Left ventricle myocardium inferior (tissue), 1 donor: ENCODE measurements around the gene CCDC92. TPM values are rescaled to one million over a fixed set of nuclear protein-coding genes. Genes with fewer than 3 reads are reported as not detected.

Experiments used
- DNase-seq: peaks from one replicate; pipeline ENCODE4 v3.0.0-alpha.2; 2020
- H3K27ac ChIP-seq: fragments of 200-600 bp; replicated peaks from 2 replicates; pipeline ENCODE4 v1.8.0; 2021
- H3K27me3 ChIP-seq: fragments of 200-600 bp; 2 replicates; pipeline ENCODE4 v1.8.0; 2021; ENCODE audit warnings: low read depth
- H3K36me3 ChIP-seq: fragments of 200-600 bp; 2 replicates; pipeline ENCODE4 v1.8.0; 2021
- H3K4me1 ChIP-seq: fragments of 200-600 bp; 2 replicates; pipeline ENCODE4 v1.8.0; 2021
- H3K4me3 ChIP-seq: fragments of 200-600 bp; 2 replicates; pipeline ENCODE4 v1.8.0; 2021; ENCODE audit warnings: mild to moderate bottlenecking, moderate library complexity
- H3K9me3 ChIP-seq: fragments of 200-600 bp; replicated peaks from 2 replicates; pipeline ENCODE4 v1.8.0; 2021
- intact Hi-C: fragments of 100-400 bp; cut with micrococcal nuclease; formaldehyde crosslinking; loops from one replicate; pipeline ENCODE4 v1.11.0; 2022
- total RNA-seq: library from RNA; stranded (reverse); fragmentation: NEBNext Ultra II Directional; extraction: Animal tissue kit (Norgen Biotek cat#: 25700); gene quantifications from one replicate; pipeline ENCODE4 v1.2.1, GENCODE V29; 2021
- TF ChIP-seq, protein P1 (sequence below): fragments of 200-600 bp; IDR thresholded peaks from 2 replicates; pipeline ENCODE4 v1.8.0; 2021; ENCODE audit warnings: antibody characterized with exemption, mild to moderate bottlenecking, borderline replicate concordance
- donor health status: DM: no; HTN: yes; CAD: no; lungs with severe emphysema.

The CCDC92 gene
- total RNA-seq, 1 donor from 2014 or later, result 57.2 TPM

GRCh38 chr12:124006846-124007713 is 34.4 kb upstream of the CCDC92 start:
- Histone ChIP-seq H3K36me3 (peaks cover 30% of the 10 kb centered on the region), H3K4me1 (peaks cover 79% of the 10 kb centered on the region)

GRCh38 chr12:124006085-124006845 is 33.6 kb upstream of the CCDC92 start:
- no peaks in the 10 kb centered on the region for H3K9me3 ChIP-seq
- H3K27ac ChIP-seq, result no peak overlapping the region
- H3K4me3 ChIP-seq, result no peak overlapping the region
- intact Hi-C loops, result no loop called here
- H3K36me3 ChIP-seq, result peaks cover 30% of the 10 kb centered on the region
- TF ChIP-seq, protein P1, sequence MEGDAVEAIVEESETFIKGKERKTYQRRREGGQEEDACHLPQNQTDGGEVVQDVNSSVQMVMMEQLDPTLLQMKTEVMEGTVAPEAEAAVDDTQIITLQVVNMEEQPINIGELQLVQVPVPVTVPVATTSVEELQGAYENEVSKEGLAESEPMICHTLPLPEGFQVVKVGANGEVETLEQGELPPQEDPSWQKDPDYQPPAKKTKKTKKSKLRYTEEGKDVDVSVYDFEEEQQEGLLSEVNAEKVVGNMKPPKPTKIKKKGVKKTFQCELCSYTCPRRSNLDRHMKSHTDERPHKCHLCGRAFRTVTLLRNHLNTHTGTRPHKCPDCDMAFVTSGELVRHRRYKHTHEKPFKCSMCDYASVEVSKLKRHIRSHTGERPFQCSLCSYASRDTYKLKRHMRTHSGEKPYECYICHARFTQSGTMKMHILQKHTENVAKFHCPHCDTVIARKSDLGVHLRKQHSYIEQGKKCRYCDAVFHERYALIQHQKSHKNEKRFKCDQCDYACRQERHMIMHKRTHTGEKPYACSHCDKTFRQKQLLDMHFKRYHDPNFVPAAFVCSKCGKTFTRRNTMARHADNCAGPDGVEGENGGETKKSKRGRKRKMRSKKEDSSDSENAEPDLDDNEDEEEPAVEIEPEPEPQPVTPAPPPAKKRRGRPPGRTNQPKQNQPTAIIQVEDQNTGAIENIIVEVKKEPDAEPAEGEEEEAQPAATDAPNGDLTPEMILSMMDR, result no peak
- H3K27me3 ChIP-seq, result no peaks in the 10 kb centered on the region
- no peak for DNase-seq
- peaks cover 87% of the 10 kb centered on the region for H3K4me1 ChIP-seq

More at GRCh38 chr12:124006846-124007713, 34.4 kb upstream of the CCDC92 start:
- Histone ChIP-seq H3K9me3 (no peaks in the 10 kb centered on the region), H3K27me3 (no peaks in the 10 kb centered on the region), H3K4me3 (no peak overlapping the region), H3K27ac (no peak overlapping the region)
- intact Hi-C loops, result no loop called here
- TF ChIP-seq, protein P1, result no peak
- DNase-seq, result no peak

- no peaks in the 10 kb centered on the region for H3K9me3 ChIP-seq
- intact Hi-C loops, result no loop called here
- TF ChIP-seq, protein P1, result no peak
- no peaks in the 10 kb centered on the region for H3K27me3 ChIP-seq
- no peak overlapping the region for H3K4me3 ChIP-seq
- H3K4me1 ChIP-seq, result peaks cover 84% of the 10 kb centered on the region
- no peak for DNase-seq
- H3K36me3 ChIP-seq, result peaks cover 29% of the 10 kb centered on the region
- H3K27ac ChIP-seq, result no peak overlapping the region
Measured at GRCh38 chr12:124004233-124004875, 31.7 kb upstream of the CCDC92 start.

DNA sequence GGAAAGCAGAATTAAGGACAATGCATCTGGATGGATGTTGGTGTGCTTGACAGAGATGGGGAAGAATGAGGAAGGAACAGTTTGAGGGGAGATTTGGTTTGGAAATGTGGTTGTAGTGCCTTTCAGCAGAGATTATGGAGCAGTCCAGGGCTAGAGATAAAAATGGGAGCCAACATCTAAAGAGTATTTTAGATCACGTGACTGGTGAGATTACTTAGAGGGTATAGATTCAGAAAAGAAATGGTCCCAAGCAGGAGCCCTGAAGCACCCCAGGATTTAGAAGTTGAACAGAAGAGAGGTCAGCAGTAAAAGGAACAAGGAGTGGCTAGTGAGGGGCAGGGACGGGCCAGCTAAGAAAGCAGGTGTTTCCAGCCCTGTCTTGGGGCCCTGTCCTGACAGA is 30.0 kb upstream of the CCDC92 start:
- intact Hi-C loops, result no loop called here
- H3K4me3 ChIP-seq, result no peak overlapping the region
- H3K4me1 ChIP-seq, result peaks cover 83% of the 10 kb centered on the region
- no peak for DNase-seq
- H3K27me3 ChIP-seq, result no peaks in the 10 kb centered on the region
- peaks cover 31% of the 10 kb centered on the region for H3K36me3 ChIP-seq
- TF ChIP-seq, protein P1, result no peak
- H3K27ac ChIP-seq, result no peak overlapping the region
- no peaks in the 10 kb centered on the region for H3K9me3 ChIP-seq

DNA sequence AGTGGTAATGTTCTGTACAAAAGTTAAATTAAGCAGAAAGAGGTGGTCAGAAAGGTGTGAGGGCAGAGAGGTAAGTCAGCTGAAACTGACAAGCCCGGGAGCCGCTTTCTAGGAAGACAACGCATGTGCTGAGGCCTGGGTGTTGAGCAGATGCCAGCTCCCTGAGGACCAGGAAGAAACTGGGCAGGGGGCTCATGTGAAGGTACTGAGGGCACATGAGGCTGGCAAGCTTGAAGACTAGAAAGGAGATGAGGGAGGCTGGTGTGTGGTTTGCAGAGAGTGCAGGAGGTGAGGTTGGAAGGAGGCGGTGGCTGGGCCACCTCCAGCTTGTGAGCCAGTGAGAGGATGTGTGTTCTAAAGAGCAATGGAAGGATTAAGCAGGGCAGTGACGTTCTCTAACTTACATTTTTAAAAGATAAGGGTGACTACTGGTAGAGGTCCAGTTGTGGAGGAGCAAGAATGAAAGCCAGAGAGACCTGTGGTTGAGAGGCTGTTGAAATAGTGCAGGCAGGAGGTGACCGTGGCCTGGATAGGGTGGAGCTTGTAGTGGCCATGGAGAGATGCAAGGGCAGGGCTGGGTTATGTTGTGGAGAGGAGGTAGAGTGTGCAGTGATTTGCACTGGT is 29.5 kb upstream of the CCDC92 start:
- H3K27ac ChIP-seq, result no peak overlapping the region

More for the DNA sequence above, 29.5 kb upstream of the CCDC92 start:
- Histone ChIP-seq H3K9me3 (no peaks in the 10 kb centered on the region), H3K36me3 (peaks cover 28% of the 10 kb centered on the region), H3K4me3 (no peak overlapping the region), H3K4me1 (peaks cover 84% of the 10 kb centered on the region), H3K27me3 (no peaks in the 10 kb centered on the region)
- intact Hi-C loops, result no loop called here
- TF ChIP-seq, protein P1, result no peak
- no peak for DNase-seq
